Glutamatergic neuron (in vitro differentiated cells): ENCODE measurements around the gene MTR. TPM values are rescaled to one million over a fixed set of nuclear protein-coding genes. Genes with fewer than 3 reads are reported as not detected.
A peak's percentile ranks its signal among the peaks of the same experiment; 100 is the strongest.

ENCODE experiments used
- DNase-seq: peaks from one replicate; pipeline ENCODE4 v3.0.0; 2022
- H3K27ac Mint-ChIP-seq: one replicate; pipeline ENCODE4 v1.8.0; 2020; ENCODE audit warnings: mild to moderate bottlenecking, mixed read lengths, inconsistent platforms; ENCODE audit not compliant: unreplicated experiment
- H3K27me3 Mint-ChIP-seq: one replicate; pipeline ENCODE4 v1.8.0; 2020; ENCODE audit warnings: mild to moderate bottlenecking, moderate library complexity, mixed read lengths, inconsistent platforms; ENCODE audit not compliant: unreplicated experiment
- H3K36me3 Mint-ChIP-seq: one replicate; pipeline ENCODE4 v1.8.0; 2020; ENCODE audit warnings: mild to moderate bottlenecking, mixed read lengths, inconsistent platforms; ENCODE audit not compliant: unreplicated experiment
- H3K4me1 Mint-ChIP-seq: one replicate; pipeline ENCODE4 v1.8.0; 2020; ENCODE audit warnings: mild to moderate bottlenecking, low read depth, mixed read lengths, inconsistent platforms; ENCODE audit not compliant: unreplicated experiment
- H3K4me3 Mint-ChIP-seq: one replicate; pipeline ENCODE4 v1.8.0; 2020; ENCODE audit warnings: mild to moderate bottlenecking, mixed read lengths, inconsistent platforms; ENCODE audit not compliant: unreplicated experiment
- H3K9me3 Mint-ChIP-seq: one replicate; pipeline ENCODE4 v1.8.0; 2020; ENCODE audit warnings: mild to moderate bottlenecking, moderate library complexity, mixed read lengths, inconsistent platforms; ENCODE audit not compliant: unreplicated experiment
- long read RNA-seq: library from polyadenylated mRNA; unstranded; transcript quantifications from one replicate; pipeline ENCODE4 v2.0.0, GENCODE V29; 2020; ENCODE audit not compliant: unreplicated experiment
- total RNA-seq: library from RNA; stranded (reverse); fragmentation: NEBNext Ultra II Directional; extraction: Animal tissue kit (Norgen Biotek cat#: 25700); gene quantifications from one replicate; pipeline ENCODE4 v1.2.1, GENCODE V29; 2021; ENCODE audit not compliant: unreplicated experiment
- TF ChIP-seq, protein P1 (sequence below): fragments of 200-600 bp; sonication (generic); IDR thresholded peaks from one replicate; pipeline ENCODE4 v1.5.0; 2021; ENCODE audit not compliant: partially characterized antibody, unreplicated experiment

MTR gene
- total RNA-seq: 33.2 TPM
- long read RNA-seq, partial matches to known transcripts: 2 of 7 reads
- long read RNA-seq, other reads (novel, unspliced or antisense): 5 of 7 reads

DNA sequence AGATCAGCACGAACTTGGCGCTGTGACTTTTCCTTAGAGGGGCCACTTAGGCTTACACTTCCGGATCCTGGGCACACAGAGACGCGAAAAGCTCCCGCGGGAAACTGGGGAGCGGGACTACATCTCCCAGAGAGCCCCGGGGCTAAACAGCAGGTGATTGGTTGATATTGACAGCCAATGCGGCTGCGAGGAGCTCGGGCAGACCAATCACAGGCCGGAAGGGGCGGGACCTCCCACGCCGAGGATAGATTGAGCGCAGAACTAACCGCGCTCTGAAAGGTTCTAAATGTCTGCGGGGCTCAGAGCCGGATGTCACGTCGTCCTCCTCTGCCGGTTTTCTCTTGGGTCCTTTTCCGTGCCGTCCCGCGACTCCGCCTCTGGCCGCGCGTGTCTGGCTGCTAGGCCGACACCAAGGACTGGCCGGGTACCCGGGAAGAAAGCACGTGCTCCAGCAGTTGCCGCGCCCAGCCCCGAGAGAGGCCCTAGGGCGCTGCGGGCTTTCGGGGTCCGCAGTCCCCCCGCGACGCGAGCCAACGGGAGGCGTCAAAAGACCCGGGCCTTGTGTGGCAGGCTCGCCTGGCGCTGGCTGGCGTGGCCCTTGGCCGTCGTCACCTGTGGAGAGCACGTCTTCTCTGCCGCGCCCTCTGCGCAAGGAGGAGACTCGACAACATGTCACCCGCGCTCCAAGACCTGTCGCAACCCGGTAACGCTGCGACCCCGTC is at the start of gene MTR:
Gene MTR, plus strand, starts transcription at position 258 of the 722 bp plus-strand sequence. Its CDS starts 412 bp downstream, at position 670.
- peak; percentile 97 for DNase-seq
- Mint-ChIP-seq H3K4me3 (peak within 1 kb of the TSS; percentile 91), H3K9me3 (peaks cover 1% of the 10 kb centered on the region), H3K27me3 (no peaks in the 10 kb centered on the region), H3K4me1 (peaks cover 3% of the 10 kb centered on the region), H3K36me3 (no peaks in the 10 kb centered on the region), H3K27ac (peak within 1 kb of the TSS; percentile 75)
- TF ChIP-seq, protein P1, sequence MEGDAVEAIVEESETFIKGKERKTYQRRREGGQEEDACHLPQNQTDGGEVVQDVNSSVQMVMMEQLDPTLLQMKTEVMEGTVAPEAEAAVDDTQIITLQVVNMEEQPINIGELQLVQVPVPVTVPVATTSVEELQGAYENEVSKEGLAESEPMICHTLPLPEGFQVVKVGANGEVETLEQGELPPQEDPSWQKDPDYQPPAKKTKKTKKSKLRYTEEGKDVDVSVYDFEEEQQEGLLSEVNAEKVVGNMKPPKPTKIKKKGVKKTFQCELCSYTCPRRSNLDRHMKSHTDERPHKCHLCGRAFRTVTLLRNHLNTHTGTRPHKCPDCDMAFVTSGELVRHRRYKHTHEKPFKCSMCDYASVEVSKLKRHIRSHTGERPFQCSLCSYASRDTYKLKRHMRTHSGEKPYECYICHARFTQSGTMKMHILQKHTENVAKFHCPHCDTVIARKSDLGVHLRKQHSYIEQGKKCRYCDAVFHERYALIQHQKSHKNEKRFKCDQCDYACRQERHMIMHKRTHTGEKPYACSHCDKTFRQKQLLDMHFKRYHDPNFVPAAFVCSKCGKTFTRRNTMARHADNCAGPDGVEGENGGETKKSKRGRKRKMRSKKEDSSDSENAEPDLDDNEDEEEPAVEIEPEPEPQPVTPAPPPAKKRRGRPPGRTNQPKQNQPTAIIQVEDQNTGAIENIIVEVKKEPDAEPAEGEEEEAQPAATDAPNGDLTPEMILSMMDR: no peak

DNA sequence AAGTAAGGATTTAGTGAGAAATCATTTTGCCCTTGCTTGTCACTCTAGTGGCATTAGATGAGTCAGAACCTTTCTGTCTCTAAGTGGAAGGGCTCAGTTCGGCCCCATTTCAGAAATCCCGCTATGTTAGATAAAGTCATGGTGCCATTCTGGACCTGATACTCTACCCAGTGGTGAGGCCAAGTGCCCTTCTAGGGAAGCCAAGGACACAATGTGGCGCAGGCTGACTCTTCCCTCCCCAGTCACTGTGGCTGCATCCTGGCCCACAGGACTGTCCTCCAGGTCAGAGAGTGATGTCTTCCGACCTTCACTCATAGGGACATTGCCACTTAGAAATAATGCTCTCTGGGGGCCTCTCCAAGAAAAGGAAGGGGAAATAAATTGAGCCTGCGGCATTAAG is 48.3 kb upstream of the MTR start:
- TF ChIP-seq, protein P1: no peak
- no peaks in the 10 kb centered on the region for H3K36me3 Mint-ChIP-seq
- no peak overlapping the region for H3K4me3 Mint-ChIP-seq
- peaks cover 4% of the 10 kb centered on the region for H3K9me3 Mint-ChIP-seq
- H3K4me1 Mint-ChIP-seq: no peaks in the 10 kb centered on the region
- H3K27ac Mint-ChIP-seq: no peak overlapping the region
- H3K27me3 Mint-ChIP-seq: no peaks in the 10 kb centered on the region
- DNase-seq: no peak

DNA sequence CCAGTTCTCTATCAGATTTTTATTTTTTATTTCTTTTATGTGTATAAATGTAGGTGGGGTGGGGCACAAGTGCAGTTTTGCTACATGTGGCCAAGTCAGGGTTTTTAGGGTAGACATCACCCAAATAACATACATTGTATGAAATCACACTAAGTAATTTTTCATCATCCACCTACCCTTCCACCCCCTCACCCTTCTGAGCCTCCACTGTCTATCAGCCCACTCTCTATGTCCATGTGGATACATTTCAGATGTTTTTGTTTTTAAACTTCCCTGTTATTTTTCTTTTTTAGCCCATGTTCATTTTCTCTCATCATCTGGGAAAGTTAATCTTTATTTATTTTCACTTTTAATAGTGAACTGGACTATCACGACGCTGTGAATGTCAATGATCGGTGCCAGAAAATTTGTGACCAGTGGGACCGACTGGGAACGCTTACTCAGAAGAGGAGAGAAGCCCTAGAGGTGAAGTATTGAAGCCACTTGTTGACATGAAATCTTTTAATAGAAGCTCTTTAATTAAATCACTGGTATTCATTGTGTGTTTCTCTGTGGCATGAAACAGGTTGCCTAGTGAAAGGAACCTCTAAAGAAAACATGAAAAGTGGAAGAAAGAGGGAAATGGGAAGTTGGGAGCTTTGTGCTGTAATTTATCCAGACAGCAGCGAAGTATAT is 47.6 kb upstream of the MTR start:
- Mint-ChIP-seq H3K9me3 (peaks cover 4% of the 10 kb centered on the region), H3K4me1 (no peaks in the 10 kb centered on the region), H3K27me3 (no peaks in the 10 kb centered on the region), H3K27ac (no peak overlapping the region), H3K36me3 (no peaks in the 10 kb centered on the region), H3K4me3 (no peak overlapping the region)
- TF ChIP-seq, protein P1: no peak
- DNase-seq: no peak

DNA sequence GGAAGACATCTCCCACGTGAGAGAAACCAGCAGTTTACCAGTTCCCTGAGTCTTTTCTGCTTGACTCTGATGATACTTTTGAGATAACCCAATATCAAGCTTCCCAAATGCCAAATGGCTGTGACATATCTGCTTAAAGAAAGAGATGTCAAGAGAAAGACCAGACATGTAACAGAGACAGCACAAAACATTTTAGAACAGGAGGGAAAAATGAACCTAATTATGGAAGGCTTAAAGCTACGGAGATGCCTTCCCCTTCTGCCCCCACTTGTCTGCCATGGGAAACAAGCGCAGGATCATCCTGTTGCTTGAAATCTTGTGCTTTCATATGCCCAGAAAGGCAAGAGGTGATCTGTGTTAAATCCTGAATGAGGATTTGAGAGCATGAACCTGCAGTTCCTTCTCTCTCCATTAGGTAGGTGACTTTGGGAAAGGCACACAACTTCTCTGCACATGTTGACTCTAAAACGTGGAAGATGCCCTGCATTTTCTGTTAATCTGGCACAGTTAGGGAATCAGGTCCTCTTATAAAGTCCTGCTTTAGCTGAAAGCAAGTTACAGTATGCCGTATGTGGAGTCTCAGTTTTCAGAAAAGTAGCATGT is 46.7 kb upstream of the MTR start:
- H3K27ac Mint-ChIP-seq: no peak overlapping the region

More for the DNA sequence above, 46.7 kb upstream of the MTR start:
- no peaks in the 10 kb centered on the region for H3K27me3 Mint-ChIP-seq
- no peak overlapping the region for H3K4me3 Mint-ChIP-seq
- no peaks in the 10 kb centered on the region for H3K4me1 Mint-ChIP-seq
- no peaks in the 10 kb centered on the region for H3K36me3 Mint-ChIP-seq
- no peak for DNase-seq
- TF ChIP-seq, protein P1: peak; percentile 53
- peaks cover 1% of the 10 kb centered on the region for H3K9me3 Mint-ChIP-seq
